Panc1 (cell line): ENCODE measurements around the gene NPAS3. TPM values are rescaled to one million over a fixed set of nuclear protein-coding genes. Genes with fewer than 3 reads are reported as not detected.

ENCODE experiments used
- ATAC-seq: fragments of 200-7000 bp; cut with Tn5 transposase; 2 replicates; pipeline ENCODE4 v1.9.1; 2020; ENCODE audit warnings: mild to moderate bottlenecking, moderate library complexity
- BruUV-seq: library from RNA; stranded (reverse); fragments of 400-500 nt; replicated peaks from 2 replicates; lab custom pipeline; 2021; lab: Mats Ljungman, UMichigan
- CTCF ChIA-PET: fragments of 300-600 bp; sonication (Branson Sonifier 250); formaldehyde crosslinking; loops from one replicate; lab custom pipeline; 2022; ENCODE audit warnings: antibody characterized with exemption; lab: Charles Lee
- POLR2A ChIA-PET: fragments of 300-600 bp; sonication (Branson Sonifier 250); formaldehyde crosslinking; loops from one replicate; lab custom pipeline; 2022; ENCODE audit warnings: antibody characterized with exemption; lab: Charles Lee
- DNase-seq: peaks from one replicate; pipeline ENCODE4 v3.0.0-alpha.2; 2010; ENCODE audit warnings: low read depth, low spot score
- H3K27ac ChIP-seq: 2 replicates; pipeline ENCODE4 v1.5.1; 2011; ENCODE audit warnings: mild to moderate bottlenecking, low read length, inconsistent platforms
- H3K27me3 ChIP-seq: fragments of 200-500 bp; sonication (Bioruptor generic); 2 replicates; pipeline ENCODE4 v1.6.0; 2014; ENCODE audit warnings: low read length, inconsistent platforms; ENCODE audit not compliant: control insufficient read depth, insufficient read depth
- H3K36me3 ChIP-seq: fragments of 200-500 bp; sonication (Bioruptor generic); 2 replicates; pipeline ENCODE4 v1.5.1; 2014; ENCODE audit warnings: inconsistent platforms, mild to moderate bottlenecking, low read length, moderate library complexity; ENCODE audit not compliant: control insufficient read depth, insufficient read depth
- H3K4me1 ChIP-seq: 2 replicates; pipeline ENCODE4 v1.5.1; 2011; ENCODE audit warnings: inconsistent platforms, mild to moderate bottlenecking, low read length, moderate library complexity; ENCODE audit not compliant: control insufficient read depth, insufficient read depth
- H3K4me3 ChIP-seq, 2 experiments: 2 replicates each; pipeline ENCODE4 v1.5.1; 2011 to 2012; ENCODE audit warnings: low read depth in 2 of 2, low read length in 2 of 2, mild to moderate bottlenecking in 2 of 2, inconsistent platforms in 1 of 2, moderate library complexity in 1 of 2
- H3K9me3 ChIP-seq: fragments of 200-500 bp; sonication (Bioruptor generic); 2 replicates; pipeline ENCODE4 v1.5.1; 2014; ENCODE audit warnings: low read depth, mild to moderate bottlenecking, inconsistent platforms, low read length, moderate library complexity; ENCODE audit not compliant: control insufficient read depth, insufficient read depth
- POLR2AphosphoS5 ChIP-seq: IDR thresholded peaks from 2 replicates; pipeline ENCODE4 v1.6.1; 2012; ENCODE audit warnings: mild to moderate bottlenecking, low read depth, low read length, moderate library complexity
- SIN3A ChIP-seq: IDR thresholded peaks from 2 replicates; pipeline ENCODE4 v1.6.1; 2012; ENCODE audit warnings: low read depth, mild to moderate bottlenecking, low read length, moderate library complexity, borderline replicate concordance; ENCODE audit not compliant: insufficient read depth
- TCF7L2 ChIP-seq: IDR thresholded peaks from 2 replicates; pipeline ENCODE4 v1.6.1; 2011; ENCODE audit warnings: mild to moderate bottlenecking, low read depth, low read length, inconsistent platforms
- in situ Hi-C: cut with HindIII; loops from 2 replicates; pipeline ENCODE4 v1.10.0; 2016; ENCODE audit warnings: low sequenced_read_pairs, low pct_unique_long_range_greater_than_20kb
- intact Hi-C: fragments of 100-400 bp; cut with micrococcal nuclease; formaldehyde crosslinking; loops from one replicate; pipeline ENCODE4 v1.10.0; 2022; ENCODE audit not compliant: unreplicated experiment
- total RNA-seq: library from RNA; stranded (reverse); gene quantifications from one replicate; pipeline ENCODE4 v1.2.1, GENCODE V29; 2021; ENCODE audit not compliant: unreplicated experiment
- TF ChIP-seq, protein P1 (sequence below), 2 experiments: IDR thresholded peaks; 2 replicates each; pipeline ENCODE4 v1.6.1; 2011 to 2012; ENCODE audit warnings: low read depth in 2 of 2, control low read depth in 1 of 2, low read length in 1 of 2, mild to moderate bottlenecking in 1 of 2, moderate library complexity in 1 of 2; ENCODE audit not compliant: insufficient read depth in 1 of 2
- TF ChIP-seq, protein P2 (sequence below): fragments of 450-650 bp; IDR thresholded peaks from 2 replicates; pipeline ENCODE4 v1.5.1; 2017; ENCODE audit warnings: mild to moderate bottlenecking

The NPAS3 gene
- total RNA-seq, 1 experiment from 2014 or later, result 0.23 TPM

- no peaks in the 10 kb centered on the region for H3K27me3 ChIP-seq
- intact Hi-C loops, result no loop called here
- no peak overlapping the region for H3K27ac ChIP-seq
- DNase-seq (no peak), ATAC-seq (no peak)
- ChIA-PET CTCF (no interaction called here), POLR2A (no interaction called here)
- no peaks in the 10 kb centered on the region for H3K36me3 ChIP-seq
- H3K4me1 ChIP-seq, result no peaks in the 10 kb centered on the region
- H3K4me3 ChIP-seq, result no peak overlapping the region
- in situ Hi-C loops, result no loop called here
- no peak for TF ChIP-seq TCF7L2
- no peak for TF ChIP-seq POLR2AphosphoS5
- TF ChIP-seq, protein P1, sequence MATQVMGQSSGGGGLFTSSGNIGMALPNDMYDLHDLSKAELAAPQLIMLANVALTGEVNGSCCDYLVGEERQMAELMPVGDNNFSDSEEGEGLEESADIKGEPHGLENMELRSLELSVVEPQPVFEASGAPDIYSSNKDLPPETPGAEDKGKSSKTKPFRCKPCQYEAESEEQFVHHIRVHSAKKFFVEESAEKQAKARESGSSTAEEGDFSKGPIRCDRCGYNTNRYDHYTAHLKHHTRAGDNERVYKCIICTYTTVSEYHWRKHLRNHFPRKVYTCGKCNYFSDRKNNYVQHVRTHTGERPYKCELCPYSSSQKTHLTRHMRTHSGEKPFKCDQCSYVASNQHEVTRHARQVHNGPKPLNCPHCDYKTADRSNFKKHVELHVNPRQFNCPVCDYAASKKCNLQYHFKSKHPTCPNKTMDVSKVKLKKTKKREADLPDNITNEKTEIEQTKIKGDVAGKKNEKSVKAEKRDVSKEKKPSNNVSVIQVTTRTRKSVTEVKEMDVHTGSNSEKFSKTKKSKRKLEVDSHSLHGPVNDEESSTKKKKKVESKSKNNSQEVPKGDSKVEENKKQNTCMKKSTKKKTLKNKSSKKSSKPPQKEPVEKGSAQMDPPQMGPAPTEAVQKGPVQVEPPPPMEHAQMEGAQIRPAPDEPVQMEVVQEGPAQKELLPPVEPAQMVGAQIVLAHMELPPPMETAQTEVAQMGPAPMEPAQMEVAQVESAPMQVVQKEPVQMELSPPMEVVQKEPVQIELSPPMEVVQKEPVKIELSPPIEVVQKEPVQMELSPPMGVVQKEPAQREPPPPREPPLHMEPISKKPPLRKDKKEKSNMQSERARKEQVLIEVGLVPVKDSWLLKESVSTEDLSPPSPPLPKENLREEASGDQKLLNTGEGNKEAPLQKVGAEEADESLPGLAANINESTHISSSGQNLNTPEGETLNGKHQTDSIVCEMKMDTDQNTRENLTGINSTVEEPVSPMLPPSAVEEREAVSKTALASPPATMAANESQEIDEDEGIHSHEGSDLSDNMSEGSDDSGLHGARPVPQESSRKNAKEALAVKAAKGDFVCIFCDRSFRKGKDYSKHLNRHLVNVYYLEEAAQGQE (IDR thresholded peaks at IDR 0.05; ENCODE audit: insufficient read depth in 1 of 2, low read depth in 2 of 2, low read length in 1 of 2), result no peak
- no peak for TF ChIP-seq SIN3A
- TF ChIP-seq, protein P2, sequence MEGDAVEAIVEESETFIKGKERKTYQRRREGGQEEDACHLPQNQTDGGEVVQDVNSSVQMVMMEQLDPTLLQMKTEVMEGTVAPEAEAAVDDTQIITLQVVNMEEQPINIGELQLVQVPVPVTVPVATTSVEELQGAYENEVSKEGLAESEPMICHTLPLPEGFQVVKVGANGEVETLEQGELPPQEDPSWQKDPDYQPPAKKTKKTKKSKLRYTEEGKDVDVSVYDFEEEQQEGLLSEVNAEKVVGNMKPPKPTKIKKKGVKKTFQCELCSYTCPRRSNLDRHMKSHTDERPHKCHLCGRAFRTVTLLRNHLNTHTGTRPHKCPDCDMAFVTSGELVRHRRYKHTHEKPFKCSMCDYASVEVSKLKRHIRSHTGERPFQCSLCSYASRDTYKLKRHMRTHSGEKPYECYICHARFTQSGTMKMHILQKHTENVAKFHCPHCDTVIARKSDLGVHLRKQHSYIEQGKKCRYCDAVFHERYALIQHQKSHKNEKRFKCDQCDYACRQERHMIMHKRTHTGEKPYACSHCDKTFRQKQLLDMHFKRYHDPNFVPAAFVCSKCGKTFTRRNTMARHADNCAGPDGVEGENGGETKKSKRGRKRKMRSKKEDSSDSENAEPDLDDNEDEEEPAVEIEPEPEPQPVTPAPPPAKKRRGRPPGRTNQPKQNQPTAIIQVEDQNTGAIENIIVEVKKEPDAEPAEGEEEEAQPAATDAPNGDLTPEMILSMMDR, result no peak
- no peaks in the 10 kb centered on the region for H3K9me3 ChIP-seq
- BruUV-seq, result no TSS peak
These were observed 729.4 kb downstream of the NPAS3 start for GRCh38 chr14:33668066-33668465.

- no TSS peak for BruUV-seq
- TF ChIP-seq SIN3A, result no peak
- no peak for TF ChIP-seq POLR2AphosphoS5
- TF ChIP-seq TCF7L2, result no peak
- TF ChIP-seq, protein P1 (IDR thresholded peaks at IDR 0.05; ENCODE audit: insufficient read depth in 1 of 2, low read depth in 2 of 2, low read length in 1 of 2), result no peak
- TF ChIP-seq, protein P2, result no peak
- in situ Hi-C loops (no loop called here), intact Hi-C loops (no loop called here)
- H3K4me3 ChIP-seq, result no peak overlapping the region
- H3K9me3 ChIP-seq, result no peaks in the 10 kb centered on the region
- no peak for DNase-seq
- H3K4me1 ChIP-seq, result no peaks in the 10 kb centered on the region
- no peaks in the 10 kb centered on the region for H3K36me3 ChIP-seq
- ChIA-PET POLR2A (no interaction called here), CTCF (no interaction called here)
- no peak for ATAC-seq
- H3K27me3 ChIP-seq, result no peaks in the 10 kb centered on the region
- H3K27ac ChIP-seq, result no peak overlapping the region
These were observed 730.4 kb downstream of the NPAS3 start for GRCh38 chr14:33669111-33669510.
